K562 (cell line): ENCODE results near the gene CRADD. TPM values are rescaled to one million over a fixed set of nuclear protein-coding genes. Genes with fewer than 3 reads are reported as not detected.

ENCODE experiments used
- CHD4 ChIP-seq: fragments of 200-600 bp; sonication (generic); IDR thresholded peaks from 3 replicates; pipeline ENCODE4 v1.6.1; 2012; ENCODE audit warnings: low read depth, mild to moderate bottlenecking, mixed read lengths, low read length, inconsistent platforms; ENCODE audit not compliant: insufficient read depth, insufficient replicate concordance, poor library complexity, severe bottlenecking
- ETV6 ChIP-seq, 3 experiments: fragments of 150-350 bp in 1 of 3; sonication (generic) in 1 of 3; formaldehyde crosslinking in 1 of 3; IDR thresholded peaks; 2 replicates each; pipeline versions ENCODE4 v1.6.1 to v1.8.0; 2014 to 2022; ENCODE audit warnings: borderline replicate concordance in 2 of 3, low read depth in 2 of 3, antibody characterized with exemption in 1 of 3, low read length in 1 of 3, mild to moderate bottlenecking in 1 of 3, missing genetic modification reagents in 1 of 3
- KAT7 ChIP-seq: sonication (generic); formaldehyde crosslinking; IDR thresholded peaks from 2 replicates; pipeline ENCODE4 v1.8.0; 2022; ENCODE audit warnings: missing genetic modification reagents, mild to moderate bottlenecking, borderline replicate concordance
- MCM2 ChIP-seq: fragments of 450-650 bp; IDR thresholded peaks from 2 replicates; pipeline ENCODE4 v1.6.1; 2017; ENCODE audit warnings: low read depth, mild to moderate bottlenecking
- POLR3G ChIP-seq: IDR thresholded peaks from 2 replicates; pipeline ENCODE4 v1.6.1; 2011; ENCODE audit not compliant: insufficient read length, insufficient replicate concordance; ENCODE audit errors: extremely low read depth
- PPARD ChIP-seq: fragments of 250-450 bp; sonication (Bioruptor Pico); IDR thresholded peaks from 2 replicates; pipeline ENCODE4 v1.8.0; 2022; ENCODE audit warnings: inconsistent platforms, mild to moderate bottlenecking, moderate library complexity
- RFX5 ChIP-seq: IDR thresholded peaks from 2 replicates; pipeline ENCODE4 v1.6.1; 2011; ENCODE audit warnings: low read depth, mild to moderate bottlenecking, improper control_type of control experiment, low read length
- ZNF175 ChIP-seq: fragments of 200-800 bp; sonication (Bioruptor generic); IDR thresholded peaks from 2 replicates; pipeline ENCODE4 v1.6.1; 2016; ENCODE audit warnings: low read depth, mild to moderate bottlenecking, missing genetic modification characterization, missing compliant biosample characterization
- ZNF282 ChIP-seq: sonication (generic); formaldehyde crosslinking; IDR thresholded peaks from 2 replicates; pipeline ENCODE4 v1.8.1; 2023; ENCODE audit warnings: missing genetic modification reagents
- ZNF311 ChIP-seq: fragments of 250-450 bp; sonication (Bioruptor Pico); IDR thresholded peaks from 2 replicates; pipeline ENCODE4 v1.4.0; 2020; ENCODE audit warnings: mild to moderate bottlenecking, moderate library complexity
- polyA plus RNA-seq, 8 experiments: library from polyadenylated mRNA; depleted of rRNA in 4 of 8; stranded (reverse) in 5 of 8; unstranded in 3 of 8; fragments of >200 nt; fragmentation: Nextera tagmentation in 2 of 8; fragmentation: Illumina TruSeq in 1 of 8; extraction: Ambion mirVana in 2 of 8; extraction: Trizol in 1 of 8; gene quantifications; 2 replicates each; pipeline versions ENCODE4 v1.2.1 to v1.2.3, GENCODE V29; 2011 to 2014; ENCODE audit warnings: inconsistent platforms in 1 of 8, missing spikeins in 1 of 8
- total RNA-seq, 7 experiments: library from RNA; depleted of rRNA in 6 of 7; stranded (reverse); fragments of >200 nt in 6 of 7; fragmentation: Illumina TruSeq in 2 of 7; extraction: Trizol in 2 of 7; gene quantifications; 2 replicates each; pipeline versions ENCODE4 v1.2.1 to v1.2.3, GENCODE V29; 2011 to 2021; ENCODE audit warnings: low replicate concordance in 1 of 7
- TF ChIP-seq, protein P1 (sequence below): sonication (generic); formaldehyde crosslinking; IDR thresholded peaks from 2 replicates; pipeline ENCODE4 v1.5.0; 2020; ENCODE audit warnings: missing genetic modification reagents
- TF ChIP-seq, protein P2 (sequence below): sonication (generic); formaldehyde crosslinking; IDR thresholded peaks from 2 replicates; pipeline ENCODE4 v1.8.0; 2022; ENCODE audit warnings: mild to moderate bottlenecking, low read depth, missing genetic modification reagents
- TF ChIP-seq, protein P3 (sequence below): fragments of 250-450 bp; sonication (Bioruptor Pico); IDR thresholded peaks from 2 replicates; pipeline ENCODE4 v1.5.0; 2020; ENCODE audit warnings: mild to moderate bottlenecking
- TF ChIP-seq, protein P4 (sequence below): fragments of 150-350 bp; IDR thresholded peaks from 2 replicates; pipeline ENCODE4 v1.6.1; 2014; ENCODE audit warnings: low read depth, mild to moderate bottlenecking, low read length, borderline replicate concordance
- TF ChIP-seq, protein P5 (sequence below): fragments of 250-450 bp; sonication (Bioruptor Pico); IDR thresholded peaks from 2 replicates; pipeline ENCODE4 v1.8.0; 2022; ENCODE audit warnings: moderate library complexity, mild to moderate bottlenecking, inconsistent platforms

Gene CRADD
- total and polyA plus RNA-seq, 9 of the 15 experiments (the other 6 are each of a cell fraction or from before 2014, with no cell fraction given): 20.5 to 41.1 (median 25.9) TPM

DNA sequence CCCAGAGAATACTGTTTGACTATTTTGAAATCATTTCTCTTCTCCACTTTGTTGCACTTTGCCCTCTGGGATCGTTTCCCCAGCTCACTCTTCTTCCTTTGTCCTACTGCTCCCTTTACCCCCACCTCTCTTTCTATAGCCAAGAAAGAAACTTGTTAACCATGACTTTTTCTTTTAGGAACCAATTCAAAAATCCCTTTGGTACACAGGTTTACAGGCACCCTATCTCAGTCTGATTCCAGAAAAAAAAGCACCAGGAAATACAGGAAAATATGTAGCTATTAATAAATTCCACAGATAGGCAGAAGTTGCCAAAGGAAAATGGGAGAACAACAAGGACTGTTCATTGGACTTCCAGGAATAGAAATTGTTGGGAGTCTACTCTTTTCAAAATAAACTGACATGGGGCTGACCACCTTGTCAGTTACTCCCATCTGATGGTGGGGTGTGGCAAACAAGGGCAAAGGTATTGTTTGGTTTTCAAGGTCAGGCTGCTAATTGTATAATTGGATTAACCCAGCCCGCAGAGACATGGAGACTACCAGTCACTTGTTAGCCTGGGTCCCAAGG, 82.4 kb downstream of the CRADD start (continued):
- TF ChIP-seq CHD4 (no peak), ZNF175 (CRISPR knock-in tag) (peak; percentile 46; the same call in 1 of the 2 replicates), KAT7 (0 out of 2 replicates have a peak, but pooled peaks have one; percentile 47), ZNF282 (no peak), ETV6 (IDR thresholded peaks at IDR 0.05; ENCODE audit: borderline replicate concordance in 1 of 2, low read depth in 2 of 2, low read length in 1 of 2) (no peak), ETV6 (CRISPR knock-in tag; IDR thresholded peaks at IDR 0.05; ENCODE audit: borderline replicate concordance) (no peak), ZNF311 (CRISPR knock-in tag) (no peak), MCM2 (no peak), RFX5 (no peak), POLR3G (no peak), PPARD (CRISPR knock-in tag) (no peak)
- TF ChIP-seq, protein P1, sequence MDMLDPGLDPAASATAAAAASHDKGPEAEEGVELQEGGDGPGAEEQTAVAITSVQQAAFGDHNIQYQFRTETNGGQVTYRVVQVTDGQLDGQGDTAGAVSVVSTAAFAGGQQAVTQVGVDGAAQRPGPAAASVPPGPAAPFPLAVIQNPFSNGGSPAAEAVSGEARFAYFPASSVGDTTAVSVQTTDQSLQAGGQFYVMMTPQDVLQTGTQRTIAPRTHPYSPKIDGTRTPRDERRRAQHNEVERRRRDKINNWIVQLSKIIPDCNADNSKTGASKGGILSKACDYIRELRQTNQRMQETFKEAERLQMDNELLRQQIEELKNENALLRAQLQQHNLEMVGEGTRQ (CRISPR knock-in tag): no peak
- TF ChIP-seq, protein P2, sequence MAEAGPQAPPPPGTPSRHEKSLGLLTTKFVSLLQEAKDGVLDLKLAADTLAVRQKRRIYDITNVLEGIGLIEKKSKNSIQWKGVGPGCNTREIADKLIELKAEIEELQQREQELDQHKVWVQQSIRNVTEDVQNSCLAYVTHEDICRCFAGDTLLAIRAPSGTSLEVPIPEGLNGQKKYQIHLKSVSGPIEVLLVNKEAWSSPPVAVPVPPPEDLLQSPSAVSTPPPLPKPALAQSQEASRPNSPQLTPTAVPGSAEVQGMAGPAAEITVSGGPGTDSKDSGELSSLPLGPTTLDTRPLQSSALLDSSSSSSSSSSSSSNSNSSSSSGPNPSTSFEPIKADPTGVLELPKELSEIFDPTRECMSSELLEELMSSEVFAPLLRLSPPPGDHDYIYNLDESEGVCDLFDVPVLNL (CRISPR knock-in tag): no peak
- TF ChIP-seq, protein P3, sequence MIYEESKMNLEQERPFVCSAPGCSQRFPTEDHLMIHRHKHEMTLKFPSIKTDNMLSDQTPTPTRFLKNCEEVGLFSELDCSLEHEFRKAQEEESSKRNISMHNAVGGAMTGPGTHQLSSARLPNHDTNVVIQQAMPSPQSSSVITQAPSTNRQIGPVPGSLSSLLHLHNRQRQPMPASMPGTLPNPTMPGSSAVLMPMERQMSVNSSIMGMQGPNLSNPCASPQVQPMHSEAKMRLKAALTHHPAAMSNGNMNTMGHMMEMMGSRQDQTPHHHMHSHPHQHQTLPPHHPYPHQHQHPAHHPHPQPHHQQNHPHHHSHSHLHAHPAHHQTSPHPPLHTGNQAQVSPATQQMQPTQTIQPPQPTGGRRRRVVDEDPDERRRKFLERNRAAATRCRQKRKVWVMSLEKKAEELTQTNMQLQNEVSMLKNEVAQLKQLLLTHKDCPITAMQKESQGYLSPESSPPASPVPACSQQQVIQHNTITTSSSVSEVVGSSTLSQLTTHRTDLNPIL: 0 out of 2 replicates have a peak, but pooled peaks have one; percentile 9
- TF ChIP-seq, protein P4, sequence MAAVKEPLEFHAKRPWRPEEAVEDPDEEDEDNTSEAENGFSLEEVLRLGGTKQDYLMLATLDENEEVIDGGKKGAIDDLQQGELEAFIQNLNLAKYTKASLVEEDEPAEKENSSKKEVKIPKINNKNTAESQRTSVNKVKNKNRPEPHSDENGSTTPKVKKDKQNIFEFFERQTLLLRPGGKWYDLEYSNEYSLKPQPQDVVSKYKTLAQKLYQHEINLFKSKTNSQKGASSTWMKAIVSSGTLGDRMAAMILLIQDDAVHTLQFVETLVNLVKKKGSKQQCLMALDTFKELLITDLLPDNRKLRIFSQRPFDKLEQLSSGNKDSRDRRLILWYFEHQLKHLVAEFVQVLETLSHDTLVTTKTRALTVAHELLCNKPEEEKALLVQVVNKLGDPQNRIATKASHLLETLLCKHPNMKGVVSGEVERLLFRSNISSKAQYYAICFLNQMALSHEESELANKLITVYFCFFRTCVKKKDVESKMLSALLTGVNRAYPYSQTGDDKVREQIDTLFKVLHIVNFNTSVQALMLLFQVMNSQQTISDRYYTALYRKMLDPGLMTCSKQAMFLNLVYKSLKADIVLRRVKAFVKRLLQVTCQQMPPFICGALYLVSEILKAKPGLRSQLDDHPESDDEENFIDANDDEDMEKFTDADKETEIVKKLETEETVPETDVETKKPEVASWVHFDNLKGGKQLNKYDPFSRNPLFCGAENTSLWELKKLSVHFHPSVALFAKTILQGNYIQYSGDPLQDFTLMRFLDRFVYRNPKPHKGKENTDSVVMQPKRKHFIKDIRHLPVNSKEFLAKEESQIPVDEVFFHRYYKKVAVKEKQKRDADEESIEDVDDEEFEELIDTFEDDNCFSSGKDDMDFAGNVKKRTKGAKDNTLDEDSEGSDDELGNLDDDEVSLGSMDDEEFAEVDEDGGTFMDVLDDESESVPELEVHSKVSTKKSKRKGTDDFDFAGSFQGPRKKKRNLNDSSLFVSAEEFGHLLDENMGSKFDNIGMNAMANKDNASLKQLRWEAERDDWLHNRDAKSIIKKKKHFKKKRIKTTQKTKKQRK: no peak
- TF ChIP-seq, protein P5, sequence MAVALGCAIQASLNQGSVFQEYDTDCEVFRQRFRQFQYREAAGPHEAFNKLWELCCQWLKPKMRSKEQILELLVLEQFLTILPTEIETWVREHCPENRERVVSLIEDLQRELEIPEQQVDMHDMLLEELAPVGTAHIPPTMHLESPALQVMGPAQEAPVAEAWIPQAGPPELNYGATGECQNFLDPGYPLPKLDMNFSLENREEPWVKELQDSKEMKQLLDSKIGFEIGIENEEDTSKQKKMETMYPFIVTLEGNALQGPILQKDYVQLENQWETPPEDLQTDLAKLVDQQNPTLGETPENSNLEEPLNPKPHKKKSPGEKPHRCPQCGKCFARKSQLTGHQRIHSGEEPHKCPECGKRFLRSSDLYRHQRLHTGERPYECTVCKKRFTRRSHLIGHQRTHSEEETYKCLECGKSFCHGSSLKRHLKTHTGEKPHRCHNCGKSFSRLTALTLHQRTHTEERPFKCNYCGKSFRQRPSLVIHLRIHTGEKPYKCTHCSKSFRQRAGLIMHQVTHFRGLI (CRISPR knock-in tag): no peak
